ENCODE results near the gene OAT.
"Not testable (repeated sequence)": the region's sequence is repeated elsewhere in the genome, so short reads cannot be mapped to it uniquely, and the experiment has no call there.

OAT gene

GRCh38 chr10:124374535-124375352 is 44.0 kb downstream of the OAT start:
- Mint-ChIP-seq H3K4me1 (no peaks in the 10 kb centered on the region), H3K27ac (no peak overlapping the region), H3K9me3 (no peaks in the 10 kb centered on the region), H3K4me3 (no peak overlapping the region), H3K36me3 (no peaks in the 10 kb centered on the region), H3K27me3 (peaks cover 46% of the 10 kb centered on the region)
- CTCF ChIA-PET, result interaction anchor here (0.7 to 0.8 kb wide), 2 partner anchors 13 to 14 kb away, joined by 3 read pairs; no protein-coding TSS in a partner anchor
- no peak for DNase-seq

GRCh38 chr10:124372899-124373298 is 45.8 kb downstream of the OAT start:
- H3K27me3 Mint-ChIP-seq, result peaks cover 37% of the 10 kb centered on the region
- H3K27ac Mint-ChIP-seq, result no peak overlapping the region
- CTCF ChIA-PET, result no interaction called here
- H3K9me3 Mint-ChIP-seq, result no peaks in the 10 kb centered on the region
- no peak overlapping the region for H3K4me3 Mint-ChIP-seq
- H3K36me3 Mint-ChIP-seq, result no peaks in the 10 kb centered on the region
- H3K4me1 Mint-ChIP-seq, result no peaks in the 10 kb centered on the region
- DNase-seq, result no peak

- Mint-ChIP-seq H3K9me3 (no peaks in the 10 kb centered on the region), H3K4me3 (no peak overlapping the region), H3K27ac (no peak overlapping the region), H3K36me3 (no peaks in the 10 kb centered on the region), H3K4me1 (no peaks in the 10 kb centered on the region), H3K27me3 (peaks cover 32% of the 10 kb centered on the region)
- CTCF ChIA-PET, result no interaction called here
- no peak for DNase-seq
Measured at GRCh38 chr10:124370426-124370825, 48.3 kb downstream of the OAT start.

- Mint-ChIP-seq H3K4me3 (no peak overlapping the region), H3K9me3 (no peaks in the 10 kb centered on the region), H3K27me3 (peaks cover 37% of the 10 kb centered on the region), H3K36me3 (no peaks in the 10 kb centered on the region), H3K27ac (no peak overlapping the region), H3K4me1 (no peaks in the 10 kb centered on the region)
- DNase-seq, result no peak
- CTCF ChIA-PET, result no interaction called here
Measured at GRCh38 chr10:124369986-124370385, 48.7 kb downstream of the OAT start.

GRCh38 chr10:124369533-124369932 is 49.2 kb downstream of the OAT start:
- not testable (repeated sequence) for H3K27ac Mint-ChIP-seq, DNase-seq, H3K4me3 Mint-ChIP-seq, H3K36me3 Mint-ChIP-seq, H3K4me1 Mint-ChIP-seq, H3K9me3 Mint-ChIP-seq
- CTCF ChIA-PET, result interaction anchor here (2.4 kb wide), 1 partner anchor 20 kb away, joined by 8 read pairs; no protein-coding TSS in a partner anchor
- H3K27me3 Mint-ChIP-seq, result peaks cover 38% of the 10 kb centered on the region

- H3K36me3 Mint-ChIP-seq, result no peaks in the 10 kb centered on the region
- DNase-seq, result no peak
- H3K4me3 Mint-ChIP-seq, result no peak overlapping the region
- CTCF ChIA-PET, result interaction anchor here (2.4 kb wide), 1 partner anchor 20 kb away, joined by 8 read pairs; no protein-coding TSS in a partner anchor
- H3K27ac Mint-ChIP-seq, result no peak overlapping the region
- peaks cover 38% of the 10 kb centered on the region for H3K27me3 Mint-ChIP-seq
- no peaks in the 10 kb centered on the region for H3K9me3 Mint-ChIP-seq
- H3K4me1 Mint-ChIP-seq, result no peaks in the 10 kb centered on the region
Measured at GRCh38 chr10:124369066-124369465, 49.7 kb downstream of the OAT start.

- no peaks in the 10 kb centered on the region for H3K4me1 Mint-ChIP-seq
- H3K36me3 Mint-ChIP-seq, result no peaks in the 10 kb centered on the region
- H3K27me3 Mint-ChIP-seq, result peaks cover 28% of the 10 kb centered on the region
- CTCF ChIA-PET, result interaction anchor here (2.4 kb wide), 1 partner anchor 21 kb away, joined by 8 read pairs; no protein-coding TSS in a partner anchor
- no peak for DNase-seq
- no peaks in the 10 kb centered on the region for H3K9me3 Mint-ChIP-seq
- no peak overlapping the region for H3K27ac Mint-ChIP-seq
- H3K4me3 Mint-ChIP-seq, result no peak overlapping the region
Measured at GRCh38 chr10:124367936-124368335, 50.8 kb downstream of the OAT start.

- CTCF ChIA-PET, result interaction anchor here (2.4 kb wide), 1 partner anchor 22 kb away, joined by 8 read pairs; no protein-coding TSS in a partner anchor
- H3K4me3 Mint-ChIP-seq, result no peak overlapping the region
- H3K27ac Mint-ChIP-seq, result peak overlapping the region; percentile 8
- no peaks in the 10 kb centered on the region for H3K36me3 Mint-ChIP-seq
- no peaks in the 10 kb centered on the region for H3K4me1 Mint-ChIP-seq
- no peaks in the 10 kb centered on the region for H3K9me3 Mint-ChIP-seq
- H3K27me3 Mint-ChIP-seq, result peaks cover 28% of the 10 kb centered on the region
- no peak for DNase-seq
Measured at GRCh38 chr10:124367414-124367813, 51.3 kb downstream of the OAT start.

- DNase-seq, result no peak
- CTCF ChIA-PET, result interaction anchor here (1.4 kb wide), 1 partner anchor 24 kb away, joined by 3 read pairs; no protein-coding TSS in a partner anchor
Measured at GRCh38 chr10:124366825-124367224, 51.9 kb downstream of the OAT start.

GRCh38 chr10:124366343-124366742 is 52.4 kb downstream of the OAT start:
- Mint-ChIP-seq H3K4me3 (no peak overlapping the region), H3K4me1 (no peaks in the 10 kb centered on the region), H3K36me3 (no peaks in the 10 kb centered on the region), H3K27ac (no peak overlapping the region), H3K27me3 (peaks cover 27% of the 10 kb centered on the region), H3K9me3 (no peaks in the 10 kb centered on the region)
- no peak for DNase-seq
- CTCF ChIA-PET, result interaction anchor here (1.2 to 1.4 kb wide), 2 partner anchors 23 to 24 kb away, joined by 3 to 4 read pairs; no protein-coding TSS in a partner anchor

More at GRCh38 chr10:124366825-124367224, 51.9 kb downstream of the OAT start:
- Mint-ChIP-seq H3K27me3 (peaks cover 28% of the 10 kb centered on the region), H3K9me3 (no peaks in the 10 kb centered on the region), H3K4me3 (no peak overlapping the region), H3K27ac (no peak overlapping the region), H3K4me1 (no peaks in the 10 kb centered on the region), H3K36me3 (no peaks in the 10 kb centered on the region)

GRCh38 chr10:124364674-124365073 is 54.0 kb downstream of the OAT start:
- Mint-ChIP-seq H3K36me3 (no peaks in the 10 kb centered on the region), H3K27ac (no peak overlapping the region), H3K27me3 (peaks cover 18% of the 10 kb centered on the region), H3K4me3 (no peak overlapping the region), H3K9me3 (peaks cover 1% of the 10 kb centered on the region), H3K4me1 (no peaks in the 10 kb centered on the region)
- CTCF ChIA-PET, result no interaction called here
- DNase-seq, result no peak

GRCh38 chr10:124362568-124362967 is 56.2 kb downstream of the OAT start:
- no peaks in the 10 kb centered on the region for H3K36me3 Mint-ChIP-seq
- CTCF ChIA-PET, result interaction anchor here (1.0 kb wide), 1 partner anchor 368 kb away, joined by 3 read pairs; no protein-coding TSS in a partner anchor

GRCh38 chr10:124359336-124359832 is 59.3 kb downstream of the OAT start:
- H3K4me1 Mint-ChIP-seq, result peaks cover 8% of the 10 kb centered on the region
- CTCF ChIA-PET, result no interaction called here

More at GRCh38 chr10:124362568-124362967, 56.2 kb downstream of the OAT start:
- no peak for DNase-seq
- Mint-ChIP-seq H3K27me3 (peaks cover 16% of the 10 kb centered on the region), H3K4me1 (no peaks in the 10 kb centered on the region), H3K9me3 (peaks cover 3% of the 10 kb centered on the region), H3K4me3 (no peak overlapping the region), H3K27ac (no peak overlapping the region)

GRCh38 chr10:124357561-124357885 is 61.2 kb downstream of the OAT start:
- no peak overlapping the region for H3K27ac Mint-ChIP-seq
- H3K4me1 Mint-ChIP-seq, result peaks cover 11% of the 10 kb centered on the region
- H3K4me3 Mint-ChIP-seq, result no peak overlapping the region
- H3K9me3 Mint-ChIP-seq, result peaks cover 3% of the 10 kb centered on the region
- CTCF ChIA-PET, result no interaction called here
- peaks cover 17% of the 10 kb centered on the region for H3K27me3 Mint-ChIP-seq
- no peak for DNase-seq
- no peaks in the 10 kb centered on the region for H3K36me3 Mint-ChIP-seq

More at GRCh38 chr10:124359336-124359832, 59.3 kb downstream of the OAT start:
- Mint-ChIP-seq H3K27me3 (peaks cover 14% of the 10 kb centered on the region), H3K4me3 (no peak overlapping the region), H3K9me3 (peaks cover 3% of the 10 kb centered on the region), H3K27ac (no peak overlapping the region), H3K36me3 (no peaks in the 10 kb centered on the region)
- DNase-seq, result no peak
